ENCODE measurements around the gene DDC.

DDC gene

DNA sequence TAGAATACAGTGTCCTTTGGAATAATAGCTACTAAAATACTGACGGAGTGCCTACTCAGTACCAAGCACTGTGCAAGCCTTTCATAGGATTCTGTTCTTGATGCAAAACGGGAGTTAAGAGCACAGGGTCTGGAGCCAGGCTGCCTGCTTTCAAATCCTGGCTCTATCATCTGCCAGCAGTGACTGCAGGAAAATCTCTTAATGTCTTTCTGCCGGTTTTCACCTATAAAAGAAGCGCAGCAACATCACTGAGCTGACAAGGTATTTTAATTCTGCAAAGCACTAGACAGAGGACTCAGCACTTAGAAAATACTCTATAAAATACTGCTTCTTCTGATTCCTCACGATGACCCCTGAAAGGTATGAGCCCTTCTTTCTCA is 115.7 kb downstream of the DDC start:
- no peak for DNase-seq

DNA sequence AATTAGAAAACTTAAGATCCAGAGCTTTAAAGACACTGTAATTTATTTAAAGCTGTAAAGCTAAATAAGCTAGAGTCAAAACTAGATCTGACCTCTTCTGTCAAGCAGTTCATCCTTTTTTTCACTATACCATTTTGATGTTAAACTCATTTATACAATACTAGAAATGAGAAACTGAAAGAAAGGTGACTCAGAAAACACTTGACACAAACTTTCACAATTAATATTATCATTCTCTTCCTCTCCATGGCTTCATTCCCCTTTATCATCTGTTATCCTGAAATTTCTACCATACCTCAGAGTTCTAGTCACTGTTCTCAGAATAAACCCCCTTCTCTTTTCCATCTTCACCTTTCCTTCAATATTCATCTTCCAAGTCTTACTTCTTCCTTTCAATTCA is 116.4 kb downstream of the DDC start:
- DNase-seq: no peak

DNA sequence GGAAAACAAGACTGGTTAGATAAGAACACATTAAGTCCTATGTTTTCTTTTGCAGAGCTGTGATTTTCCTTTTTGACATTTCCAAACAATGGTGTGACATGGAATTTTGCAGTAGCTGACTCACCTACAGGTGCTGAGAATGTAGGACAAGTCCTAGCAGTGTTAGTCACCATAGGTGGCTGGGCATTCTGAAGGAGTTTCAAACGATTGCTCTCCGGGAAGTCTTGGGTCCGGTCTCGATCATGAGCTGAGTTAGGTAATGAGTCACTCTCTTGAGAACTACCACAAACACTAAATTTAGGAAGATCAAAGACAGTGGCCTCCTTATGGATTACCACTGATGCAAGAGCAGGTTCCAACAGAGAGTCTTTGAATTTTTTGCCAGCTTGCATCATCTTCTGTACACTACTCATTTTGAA is 118.7 kb downstream of the DDC start:
- no peak for DNase-seq

DNA sequence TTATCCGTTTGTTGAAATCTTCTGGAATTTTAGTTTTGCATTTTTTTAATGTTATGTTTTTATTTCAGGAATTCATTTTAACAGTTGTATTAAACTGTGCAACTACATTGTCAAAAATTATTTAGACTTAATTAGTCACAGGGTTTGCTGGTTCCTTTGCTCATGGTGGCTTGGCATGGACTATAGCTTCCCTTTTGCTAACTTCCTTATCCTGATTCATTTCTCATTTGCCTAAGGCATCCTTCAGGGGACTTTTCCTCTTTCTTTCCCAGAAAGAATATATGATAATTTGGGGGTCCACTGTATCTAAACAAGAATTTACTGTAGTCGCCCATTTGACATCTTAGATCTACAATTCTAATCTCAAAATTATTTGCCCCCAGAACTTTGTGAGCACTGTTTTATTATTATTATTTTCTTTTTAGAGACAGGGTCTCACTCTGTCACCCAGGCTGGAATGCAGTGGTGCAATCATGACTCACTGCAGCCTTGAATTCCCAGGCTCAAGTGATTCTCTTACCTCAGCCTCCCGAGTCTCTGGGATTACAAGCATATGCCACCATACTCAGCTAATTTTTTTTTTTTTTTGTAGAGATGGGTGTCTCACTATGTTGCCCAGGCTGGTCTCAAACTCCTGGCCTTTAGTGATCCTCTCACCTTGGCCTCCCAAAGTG is 128.9 kb downstream of the DDC start:
- DNase-seq: no peak

DNA sequence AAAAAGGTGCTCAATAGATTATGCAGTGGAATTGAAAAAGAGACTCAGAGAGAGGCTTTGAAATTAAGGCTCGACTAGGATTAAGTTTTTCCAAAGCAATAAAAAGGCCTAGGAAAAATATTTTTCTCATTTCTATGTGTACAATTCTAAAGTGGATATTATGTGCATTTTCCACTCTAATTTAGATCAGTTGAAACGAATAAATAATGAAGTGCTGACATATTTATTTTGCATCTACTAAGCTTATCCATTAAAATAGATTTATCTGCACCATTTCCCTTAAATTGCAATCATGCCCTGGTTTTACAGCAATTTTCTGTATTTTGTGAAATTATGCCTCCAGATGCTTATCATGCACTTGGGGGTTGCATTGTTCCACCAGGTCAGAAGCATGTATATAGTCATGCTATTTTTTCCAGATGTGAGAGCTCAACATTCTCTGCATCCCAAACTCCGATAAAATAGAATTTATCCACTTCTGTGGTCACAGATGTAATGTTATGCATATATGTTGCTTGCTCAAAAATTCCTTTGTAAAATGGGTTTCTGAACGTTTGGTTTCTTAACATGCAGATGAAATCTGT is 133.4 kb downstream of the DDC start:
- DNase-seq: no peak

DNA sequence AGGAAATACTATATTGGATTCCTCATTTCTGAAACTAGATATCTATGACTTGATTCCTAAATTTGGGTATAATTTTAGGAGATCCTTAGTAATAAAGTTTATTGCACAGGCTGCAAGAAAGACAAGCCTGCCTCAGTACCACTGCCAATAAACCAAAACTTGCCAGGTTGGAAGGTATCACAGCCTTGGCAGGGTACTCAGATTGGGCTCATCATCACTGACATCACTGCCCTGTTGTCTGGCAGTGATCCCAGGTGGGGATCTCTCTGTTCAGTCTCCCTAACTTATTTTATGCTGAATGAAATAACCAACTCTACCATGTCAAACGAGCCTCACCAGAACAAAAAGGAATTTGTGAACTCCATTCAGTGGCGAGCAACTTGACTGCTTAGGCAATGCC is 133.9 kb downstream of the DDC start:
- no peak for DNase-seq

DNA sequence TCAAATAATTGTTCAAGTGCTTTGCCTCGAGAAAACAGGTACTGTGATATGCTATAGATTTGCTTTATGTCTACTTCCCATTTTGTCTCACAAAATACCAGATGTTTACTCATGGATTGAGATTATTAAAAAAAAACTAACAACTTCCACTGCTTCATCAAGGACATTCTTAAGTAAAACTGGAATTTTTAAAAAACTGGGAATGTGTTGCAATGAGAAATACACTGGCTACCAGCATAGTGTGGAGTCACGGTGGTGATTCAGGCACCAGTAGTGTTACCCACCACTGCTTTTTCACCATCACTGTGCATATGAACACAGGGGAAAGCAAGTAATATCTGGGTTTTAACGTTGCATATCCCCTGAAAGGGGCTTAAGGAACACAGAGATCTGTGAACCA is 136.3 kb downstream of the DDC start:
- no peak for DNase-seq

DNA sequence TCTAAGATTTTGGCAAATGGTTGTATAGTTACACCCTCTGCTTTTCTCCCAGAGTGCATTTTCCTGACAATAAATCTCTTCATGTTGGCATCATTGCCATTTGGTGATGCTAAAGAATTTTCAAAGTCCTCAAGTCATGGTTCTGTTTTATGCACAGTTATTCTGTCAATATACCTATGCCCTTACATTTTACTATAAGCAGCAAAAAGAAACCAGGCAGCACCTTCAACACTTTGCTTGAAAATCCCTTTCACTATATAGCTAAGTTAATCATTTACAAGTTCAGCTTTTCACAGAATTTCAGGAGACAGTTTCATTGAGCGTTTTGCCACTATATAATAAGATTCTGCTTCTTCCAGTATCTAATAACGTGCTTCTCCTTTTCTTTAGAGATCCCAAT is 137.7 kb downstream of the DDC start:
- DNase-seq: no peak

DNA sequence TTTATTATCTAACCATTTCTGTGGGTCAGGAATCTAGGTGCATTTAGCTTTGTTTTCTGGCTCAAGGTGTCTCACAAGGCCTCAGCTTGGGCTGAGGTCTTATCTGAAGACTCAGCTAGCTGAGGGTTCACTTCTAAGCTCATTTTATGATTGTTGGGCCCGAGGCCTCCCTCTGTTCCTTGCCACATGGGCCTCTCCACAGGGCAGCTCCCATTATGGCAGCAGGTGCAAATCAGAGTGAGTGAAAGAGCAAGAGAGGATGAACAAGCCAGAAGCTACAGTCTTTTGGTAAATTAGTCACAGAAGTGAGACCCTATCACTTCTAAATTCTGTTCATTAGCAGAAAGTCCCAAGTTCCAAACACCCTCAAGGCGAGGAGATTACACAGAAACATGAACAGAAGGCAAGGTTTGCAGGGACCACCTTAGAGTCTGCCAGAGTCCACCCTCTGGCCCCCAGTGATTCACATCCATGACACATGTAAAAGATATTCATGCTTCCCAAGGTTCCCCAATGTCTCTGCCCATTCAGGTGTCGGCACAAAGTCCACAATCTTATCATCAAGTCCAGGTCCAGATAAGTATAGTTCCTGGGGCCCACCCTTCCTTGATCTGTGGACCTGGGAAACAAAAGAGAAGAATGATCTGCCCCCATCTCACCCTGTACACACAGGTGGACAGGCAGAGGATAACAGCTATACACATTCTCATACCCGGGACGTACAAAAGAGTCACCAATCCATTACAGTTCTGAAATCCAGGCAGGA is 138.7 kb downstream of the DDC start:
- no peak for DNase-seq

DNA sequence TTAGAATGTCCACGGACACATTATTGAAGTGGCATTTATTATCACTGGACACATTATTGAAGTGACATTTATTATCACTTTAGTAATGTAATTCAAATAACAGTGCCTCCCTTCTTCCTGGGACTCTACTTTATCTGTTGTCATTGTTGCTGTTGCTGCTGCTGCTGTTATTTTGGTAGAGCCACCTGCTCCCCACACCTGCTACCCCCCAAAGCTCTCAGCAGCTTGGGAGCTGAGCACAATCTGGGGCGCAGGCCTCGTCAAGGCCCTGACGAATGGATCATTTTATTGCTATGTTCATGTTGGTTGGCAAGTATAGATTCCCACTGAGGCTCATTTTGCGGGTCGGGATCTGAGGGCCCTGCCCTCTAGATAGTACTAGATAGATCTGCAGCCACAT is 139.9 kb downstream of the DDC start:
- no peak for DNase-seq

DNA sequence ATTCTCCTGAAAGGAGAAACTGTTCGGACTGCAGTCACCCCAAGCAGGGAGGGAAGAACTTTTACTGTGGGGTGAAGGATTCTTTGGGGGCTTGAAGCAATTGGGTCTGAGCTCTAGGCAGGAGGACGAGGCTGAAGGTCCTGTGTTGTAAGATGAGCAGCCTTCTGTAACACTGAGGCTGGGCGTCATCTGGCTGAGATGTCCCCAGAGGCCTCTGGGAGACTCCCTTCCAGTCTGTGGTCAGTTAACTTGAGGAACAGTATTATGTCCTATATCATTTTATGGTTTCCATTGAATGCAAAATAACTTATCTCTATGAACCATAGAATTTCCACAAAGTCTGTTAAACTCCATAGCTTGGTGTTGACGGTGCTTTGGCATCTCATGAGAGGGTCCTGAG is 141.3 kb downstream of the DDC start:
- DNase-seq: no peak

DNA sequence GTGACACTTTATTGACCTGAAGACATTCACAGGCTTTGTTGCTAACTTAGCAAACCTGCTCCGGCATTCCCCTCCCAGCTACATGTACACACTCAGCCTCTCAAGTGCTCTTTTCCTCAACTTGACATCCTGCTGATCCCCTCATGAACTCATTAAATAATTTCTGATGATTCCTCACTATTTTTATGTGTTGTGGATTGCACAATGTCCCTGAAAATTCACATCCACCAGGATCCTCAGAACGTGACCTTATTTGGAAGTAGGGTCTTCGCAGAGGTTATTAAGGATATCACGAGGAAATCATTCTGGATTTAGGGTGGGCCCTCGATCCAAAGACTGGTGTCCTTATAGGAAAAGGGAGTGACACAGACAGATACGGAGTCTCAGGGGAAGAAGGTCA is 142.3 kb downstream of the DDC start:
- DNase-seq: no peak

DNA sequence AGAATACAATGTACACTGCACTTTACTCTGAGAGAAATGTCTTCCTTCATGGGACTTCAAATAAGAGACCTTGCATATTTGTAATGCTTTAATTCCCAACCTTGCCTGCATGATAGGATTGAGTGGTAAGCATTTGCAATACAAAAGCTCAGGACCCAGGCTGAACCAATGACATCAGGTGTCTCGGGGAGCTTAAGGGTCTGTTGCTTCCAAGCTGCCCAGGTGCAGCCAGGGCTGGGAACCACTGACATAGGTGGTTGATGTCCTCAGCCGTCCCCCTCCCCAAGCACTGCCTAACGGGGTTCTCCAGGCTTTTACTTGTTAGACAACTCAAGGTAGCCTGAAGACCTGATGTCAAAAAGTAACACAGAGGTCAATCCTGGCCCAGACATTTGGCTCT is 144.2 kb downstream of the DDC start:
- DNase-seq: no peak

DNA sequence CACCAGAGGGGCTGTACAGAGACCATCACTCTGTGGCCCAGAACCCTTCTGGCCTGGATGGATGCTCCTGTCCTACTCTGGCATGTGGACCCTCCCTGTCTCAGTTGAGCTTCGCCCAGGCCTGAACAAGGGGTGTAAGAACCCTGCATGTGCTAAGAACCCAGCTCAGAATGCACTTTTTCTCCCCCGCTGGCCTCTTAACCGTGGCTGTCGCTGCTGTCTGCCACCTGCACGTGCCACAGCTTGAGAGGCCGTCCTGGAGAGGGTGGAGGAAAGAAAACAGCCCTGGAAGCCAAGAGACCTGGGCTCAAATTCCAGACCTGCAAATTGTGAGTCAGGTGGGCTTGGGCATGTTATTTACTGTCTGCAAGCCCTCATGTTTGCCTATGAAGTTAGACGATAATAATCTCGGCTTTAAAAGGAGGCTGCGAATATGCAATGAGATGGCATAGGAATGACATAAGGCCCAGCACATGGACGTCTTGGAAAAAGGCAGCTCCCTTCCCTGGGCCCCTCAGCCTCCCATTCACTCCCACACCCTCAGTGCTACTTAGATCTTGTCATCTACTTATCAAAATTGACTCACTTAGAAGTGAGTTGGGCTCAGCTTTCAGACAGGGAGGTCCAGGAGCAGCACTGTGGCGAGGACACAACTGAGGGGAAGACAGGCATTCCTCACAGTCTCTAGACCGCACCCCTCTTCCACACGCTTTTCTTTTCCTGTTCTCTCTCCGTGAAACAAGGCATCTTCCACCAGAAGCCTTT is 146.5 kb downstream of the DDC start:
- no peak for DNase-seq

DNA sequence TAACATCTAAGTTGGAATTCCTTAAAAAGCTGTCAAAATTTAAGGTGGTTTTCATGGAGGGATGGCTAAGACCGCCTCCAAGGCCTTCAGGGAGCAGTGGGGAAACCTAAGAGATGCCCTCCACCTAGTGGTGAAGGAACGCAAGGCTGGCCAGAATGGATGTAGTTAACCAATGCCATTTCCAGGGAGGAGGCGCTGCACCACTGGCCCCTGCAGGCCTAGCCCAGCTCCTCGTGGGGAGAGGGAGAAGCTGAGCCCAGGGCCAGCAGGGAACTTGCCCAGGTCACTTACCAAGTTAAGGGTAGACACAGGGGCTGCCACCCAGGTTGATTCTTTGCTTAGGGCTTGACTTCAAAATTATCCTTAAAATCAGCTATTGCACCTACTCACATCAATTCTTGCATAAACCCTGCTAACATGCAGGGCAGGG is 147.1 kb downstream of the DDC start:
- DNase-seq: peak; percentile 63

DNA sequence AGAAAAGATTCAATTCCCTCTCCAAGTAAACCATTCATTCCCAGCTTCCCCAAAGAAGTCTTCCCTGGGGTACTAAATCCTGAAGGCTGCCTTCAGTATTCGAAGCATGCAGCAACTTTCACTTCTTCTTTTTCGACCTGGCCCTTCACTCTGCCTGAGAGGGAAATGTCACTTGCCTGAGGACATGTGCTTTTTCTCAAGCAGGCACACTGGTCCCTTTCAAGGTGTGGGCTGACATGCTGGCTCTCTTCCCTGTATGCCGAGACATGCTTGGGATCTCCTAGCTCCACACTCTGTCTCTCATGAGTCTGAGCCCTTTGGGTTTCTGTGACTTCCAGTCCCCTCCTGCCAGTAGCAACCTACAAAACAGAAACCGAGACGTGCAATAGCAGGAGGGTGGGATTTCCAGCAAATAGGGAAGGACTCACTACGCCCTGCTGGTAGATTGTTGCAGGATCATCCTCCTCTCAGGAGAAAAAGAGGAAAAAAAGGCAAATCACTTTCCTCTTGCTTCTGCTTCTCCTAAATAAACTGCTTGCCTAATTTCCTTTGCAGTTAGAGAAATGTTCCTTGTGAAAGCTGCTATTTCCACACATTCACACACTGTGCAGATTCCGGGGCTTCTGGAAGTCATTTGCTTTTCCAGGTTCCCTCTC is 148.6 kb downstream of the DDC start:
- DNase-seq: no peak

DNA sequence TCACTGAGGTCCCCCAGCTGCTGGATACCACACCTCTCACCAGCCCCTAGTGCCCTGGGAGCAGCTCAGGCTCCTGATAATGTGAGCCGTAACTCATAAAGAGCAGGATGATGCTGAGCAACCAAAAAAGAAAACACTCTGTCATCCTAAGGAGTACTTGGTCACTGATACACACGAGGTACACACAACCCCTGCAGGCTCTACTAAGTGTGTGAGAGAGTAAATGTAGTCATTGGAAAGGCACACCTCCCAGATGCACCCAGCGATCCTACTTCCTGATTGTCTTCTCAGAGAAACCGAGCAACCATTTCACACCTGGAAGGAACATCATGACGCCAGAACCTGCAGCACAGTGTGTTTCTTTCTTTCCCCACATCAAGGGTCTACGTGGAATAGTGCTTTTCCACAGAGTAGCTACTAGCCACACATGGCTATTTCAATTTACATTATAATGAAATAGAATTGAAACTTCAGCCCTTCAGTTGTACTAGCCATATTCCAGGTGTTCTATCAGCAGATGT is 149.3 kb downstream of the DDC start:
- no peak for DNase-seq

DNA sequence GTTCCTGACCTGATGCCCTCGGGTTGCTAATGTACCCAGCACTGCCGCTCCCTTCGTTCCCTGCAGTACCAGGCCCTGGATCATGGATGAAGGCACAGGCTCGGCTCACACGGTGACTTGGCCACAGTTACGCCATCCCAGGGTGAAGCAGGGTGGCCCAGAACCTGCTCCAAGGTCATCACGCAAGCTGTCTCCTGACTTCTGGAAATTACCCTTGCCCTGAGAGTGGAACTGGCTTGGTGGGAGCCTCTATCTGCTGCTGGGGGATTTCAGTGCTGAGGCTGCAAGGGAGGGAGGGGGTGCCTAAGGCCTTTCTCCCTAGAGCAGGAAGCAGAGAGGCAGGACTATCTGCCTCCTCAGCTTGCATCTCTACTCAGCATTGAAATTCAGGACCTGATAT is 151.6 kb downstream of the DDC start:
- no peak for DNase-seq

DNA sequence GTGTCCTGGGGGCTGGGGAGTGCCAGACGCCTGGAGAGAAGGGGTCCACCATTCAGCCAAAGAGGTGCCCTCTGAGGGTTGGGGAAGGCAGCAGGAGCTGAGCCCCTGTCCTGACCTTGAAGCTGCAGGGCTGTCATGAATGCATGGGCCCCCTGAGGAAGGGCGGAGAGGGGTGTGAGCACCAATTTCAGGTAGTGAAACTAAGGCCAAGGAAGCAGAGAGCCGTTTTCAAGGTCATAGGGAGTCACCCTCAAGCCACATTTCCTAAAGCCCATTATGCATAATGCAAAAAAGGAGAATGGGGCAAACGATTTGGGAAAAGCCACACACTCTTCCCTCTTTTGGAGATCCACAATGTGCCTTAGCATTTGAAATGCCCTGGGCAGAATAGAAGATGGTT is 152.2 kb downstream of the DDC start:
- no peak for DNase-seq

DNA sequence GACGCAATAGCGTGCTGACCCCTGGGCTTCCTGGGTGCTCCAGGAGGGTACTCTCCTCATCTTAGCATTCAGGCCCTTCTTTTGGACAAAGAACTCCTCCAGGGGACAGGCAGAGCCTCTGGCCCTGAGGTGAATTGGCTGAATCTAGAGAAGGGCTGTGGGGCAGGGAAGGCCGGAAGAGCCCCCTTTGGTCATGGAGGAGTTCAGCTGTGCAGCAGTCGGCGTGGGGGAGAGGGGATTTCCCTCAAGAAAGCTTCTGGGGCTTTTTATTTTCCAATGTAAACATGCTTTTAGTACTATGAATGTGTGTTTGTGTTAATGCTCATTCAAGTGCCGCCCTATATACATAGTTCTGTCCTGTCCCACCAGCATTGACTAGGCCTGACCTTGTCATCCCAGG is 153.9 kb downstream of the DDC start:
- no peak for DNase-seq

DNA sequence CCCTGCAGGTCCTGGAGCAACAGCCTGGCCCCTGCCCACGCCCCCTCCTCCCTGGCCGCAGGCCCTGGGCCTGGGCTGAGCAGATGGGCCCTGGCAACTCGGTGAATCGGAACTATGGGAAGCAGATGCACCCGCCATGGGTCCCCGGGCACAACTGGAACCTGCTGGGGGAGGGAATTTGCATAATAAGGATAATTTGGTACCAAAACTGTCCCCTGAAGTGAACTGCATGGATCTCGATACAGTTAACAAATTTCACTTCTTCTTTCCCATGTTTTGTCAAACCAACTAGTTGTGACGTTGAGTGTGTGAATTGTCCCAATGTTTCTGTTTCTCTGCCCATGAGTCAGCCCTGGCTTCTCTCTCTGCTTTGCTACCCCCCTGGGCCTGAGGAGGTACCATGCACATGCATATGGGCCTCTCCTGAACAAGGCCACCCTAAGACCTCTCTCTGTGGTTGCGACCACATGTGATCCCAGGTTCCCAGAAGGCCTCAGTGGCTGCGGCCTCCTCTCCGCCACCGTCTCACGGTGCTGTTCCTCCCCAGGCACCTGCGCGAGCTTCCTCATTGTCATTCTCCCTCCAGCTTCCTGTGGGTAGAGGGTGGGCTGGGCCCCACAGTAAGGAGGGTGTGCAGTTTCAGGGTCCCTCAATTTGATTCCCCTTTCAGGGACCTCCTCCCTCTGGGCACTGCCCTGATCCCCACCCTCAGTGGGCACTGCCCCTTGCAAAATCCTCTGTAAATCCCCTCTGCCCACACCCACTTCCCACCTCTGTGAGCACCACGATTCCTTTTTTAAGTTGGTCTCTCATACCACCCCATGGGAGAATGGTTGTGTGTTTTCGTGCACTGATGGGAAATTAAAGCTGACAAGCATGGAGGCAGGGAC is 155.1 kb downstream of the DDC start:
- no peak for DNase-seq

Measured in stimulated activated naive CD4-positive, alpha-beta T cell treated with Interleukin-2 at 50 U/mL for 16 hours (primary cell).